ENCODE measurements around the gene CCDC47. TPM values are rescaled to one million over a fixed set of nuclear protein-coding genes. Genes with fewer than 3 reads are reported as not detected.
A peak's percentile ranks its signal among the peaks of the same experiment; 100 is the strongest.

The CCDC47 gene, protein sequence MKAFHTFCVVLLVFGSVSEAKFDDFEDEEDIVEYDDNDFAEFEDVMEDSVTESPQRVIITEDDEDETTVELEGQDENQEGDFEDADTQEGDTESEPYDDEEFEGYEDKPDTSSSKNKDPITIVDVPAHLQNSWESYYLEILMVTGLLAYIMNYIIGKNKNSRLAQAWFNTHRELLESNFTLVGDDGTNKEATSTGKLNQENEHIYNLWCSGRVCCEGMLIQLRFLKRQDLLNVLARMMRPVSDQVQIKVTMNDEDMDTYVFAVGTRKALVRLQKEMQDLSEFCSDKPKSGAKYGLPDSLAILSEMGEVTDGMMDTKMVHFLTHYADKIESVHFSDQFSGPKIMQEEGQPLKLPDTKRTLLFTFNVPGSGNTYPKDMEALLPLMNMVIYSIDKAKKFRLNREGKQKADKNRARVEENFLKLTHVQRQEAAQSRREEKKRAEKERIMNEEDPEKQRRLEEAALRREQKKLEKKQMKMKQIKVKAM
- total RNA-seq: 10 to 100 TPM; 57.1 to 69.7 TPM

DNA sequence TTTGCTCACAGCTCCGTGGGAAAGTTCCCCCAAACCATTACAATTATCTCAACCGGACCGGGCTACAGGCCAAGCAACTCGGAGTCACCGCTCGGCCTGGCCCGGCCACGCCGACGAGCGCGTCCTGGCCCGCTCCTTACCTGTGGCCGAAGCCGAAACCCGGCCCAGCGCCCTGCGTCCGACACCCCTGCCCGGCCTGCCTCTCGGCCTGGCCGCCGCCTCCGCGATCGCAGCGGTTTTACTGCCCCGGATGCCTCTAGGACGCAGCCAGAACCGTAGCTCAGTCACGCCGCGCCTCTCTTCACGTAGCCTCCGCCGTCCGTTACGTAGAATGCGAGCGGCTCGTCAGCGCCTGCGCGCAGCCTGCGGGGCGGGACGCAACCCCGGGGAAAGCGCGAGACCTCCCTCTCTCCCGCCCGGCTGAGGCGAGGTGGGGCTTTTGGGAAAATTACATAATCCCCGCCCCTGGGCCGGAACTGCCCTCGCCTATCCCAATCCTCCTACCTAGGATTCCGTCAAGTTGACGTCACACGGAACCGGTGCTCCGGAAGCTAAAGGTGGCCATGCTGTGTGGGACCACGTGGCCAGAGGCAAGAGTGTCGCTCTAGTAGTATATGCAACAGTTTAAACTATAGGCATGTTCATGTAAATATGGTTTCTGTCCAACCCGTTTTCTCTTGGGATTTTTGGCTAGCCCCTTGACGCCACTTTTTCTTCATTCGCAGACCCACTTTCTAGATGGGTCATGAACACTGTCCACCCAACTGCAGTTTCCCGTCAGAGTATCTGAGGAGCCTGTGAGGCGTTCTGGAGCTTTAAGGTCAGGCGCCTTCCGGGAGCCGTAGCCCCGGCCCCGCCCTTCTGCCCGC, at the start of gene CCDC47:
TSS of gene CCDC47 (minus strand) at position 326 of the 869 bp plus-strand sequence. CDS start 7,422 bp downstream, outside the sequence.
- H3K4me1 ChIP-seq: peaks cover 0 to 45% of the 10 kb centered on the region in 2 donors
- peak; percentile 99 for DNase-seq (ENCODE audit: low spot score)
- H3K27ac ChIP-seq: peak within 1 kb of the TSS; percentile 98
- H3K27me3 ChIP-seq: no peaks in the 10 kb centered on the region
- H3K4me3 ChIP-seq: peak within 1 kb of the TSS; percentile 88 to 98
- TF ChIP-seq, protein P1, sequence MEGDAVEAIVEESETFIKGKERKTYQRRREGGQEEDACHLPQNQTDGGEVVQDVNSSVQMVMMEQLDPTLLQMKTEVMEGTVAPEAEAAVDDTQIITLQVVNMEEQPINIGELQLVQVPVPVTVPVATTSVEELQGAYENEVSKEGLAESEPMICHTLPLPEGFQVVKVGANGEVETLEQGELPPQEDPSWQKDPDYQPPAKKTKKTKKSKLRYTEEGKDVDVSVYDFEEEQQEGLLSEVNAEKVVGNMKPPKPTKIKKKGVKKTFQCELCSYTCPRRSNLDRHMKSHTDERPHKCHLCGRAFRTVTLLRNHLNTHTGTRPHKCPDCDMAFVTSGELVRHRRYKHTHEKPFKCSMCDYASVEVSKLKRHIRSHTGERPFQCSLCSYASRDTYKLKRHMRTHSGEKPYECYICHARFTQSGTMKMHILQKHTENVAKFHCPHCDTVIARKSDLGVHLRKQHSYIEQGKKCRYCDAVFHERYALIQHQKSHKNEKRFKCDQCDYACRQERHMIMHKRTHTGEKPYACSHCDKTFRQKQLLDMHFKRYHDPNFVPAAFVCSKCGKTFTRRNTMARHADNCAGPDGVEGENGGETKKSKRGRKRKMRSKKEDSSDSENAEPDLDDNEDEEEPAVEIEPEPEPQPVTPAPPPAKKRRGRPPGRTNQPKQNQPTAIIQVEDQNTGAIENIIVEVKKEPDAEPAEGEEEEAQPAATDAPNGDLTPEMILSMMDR (IDR thresholded peaks at IDR 0.05): no peak
- no peaks in the 10 kb centered on the region for H3K9me3 ChIP-seq
- peaks cover 3% of the 10 kb centered on the region for H3K36me3 ChIP-seq

- no peaks in the 10 kb centered on the region for H3K27me3 ChIP-seq
- no peak overlapping the region for H3K4me3 ChIP-seq
- no peak for DNase-seq (ENCODE audit: low spot score)
- peak overlapping the region; percentile 64 to 68 for H3K27ac ChIP-seq
- H3K4me1 ChIP-seq: peaks cover 0 to 37% of the 10 kb centered on the region in 2 donors
- H3K36me3 ChIP-seq: peaks cover 78% of the 10 kb centered on the region
- no peaks in the 10 kb centered on the region for H3K9me3 ChIP-seq
- TF ChIP-seq, protein P1 (IDR thresholded peaks at IDR 0.05): no peak
Observed at GRCh38 chr17:63822537-63822936, 49.1 kb upstream of the CCDC47 start.

DNA sequence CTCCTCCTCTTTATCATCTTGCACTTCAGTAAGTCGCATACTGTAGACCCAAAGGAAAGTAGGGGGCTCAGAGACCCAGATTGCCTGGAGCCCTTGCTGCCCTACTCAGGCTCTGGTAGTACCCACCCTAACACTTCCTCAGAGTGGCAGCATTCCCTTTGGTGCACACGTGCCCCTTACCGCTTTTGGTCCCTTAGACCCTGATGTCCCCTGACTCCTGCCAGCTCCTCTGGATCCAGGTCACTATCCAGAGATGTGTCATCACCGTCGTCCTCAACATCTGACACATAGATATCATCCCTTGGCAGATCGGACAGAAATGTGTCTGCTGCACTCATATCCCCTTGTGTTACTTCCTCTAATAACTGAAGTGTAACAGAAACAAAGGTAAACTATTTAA, 48.4 kb upstream of the CCDC47 start:
- Histone ChIP-seq H3K4me3 (no peak overlapping the region), H3K9me3 (no peaks in the 10 kb centered on the region), H3K4me1 (peaks cover 0 to 37% of the 10 kb centered on the region in 2 donors), H3K27me3 (no peaks in the 10 kb centered on the region), H3K36me3 (peaks cover 85% of the 10 kb centered on the region), H3K27ac (peak overlapping the region; percentile 64 to 68)
- DNase-seq (ENCODE audit: low spot score): no peak
- TF ChIP-seq, protein P1 (IDR thresholded peaks at IDR 0.05): no peak

DNA sequence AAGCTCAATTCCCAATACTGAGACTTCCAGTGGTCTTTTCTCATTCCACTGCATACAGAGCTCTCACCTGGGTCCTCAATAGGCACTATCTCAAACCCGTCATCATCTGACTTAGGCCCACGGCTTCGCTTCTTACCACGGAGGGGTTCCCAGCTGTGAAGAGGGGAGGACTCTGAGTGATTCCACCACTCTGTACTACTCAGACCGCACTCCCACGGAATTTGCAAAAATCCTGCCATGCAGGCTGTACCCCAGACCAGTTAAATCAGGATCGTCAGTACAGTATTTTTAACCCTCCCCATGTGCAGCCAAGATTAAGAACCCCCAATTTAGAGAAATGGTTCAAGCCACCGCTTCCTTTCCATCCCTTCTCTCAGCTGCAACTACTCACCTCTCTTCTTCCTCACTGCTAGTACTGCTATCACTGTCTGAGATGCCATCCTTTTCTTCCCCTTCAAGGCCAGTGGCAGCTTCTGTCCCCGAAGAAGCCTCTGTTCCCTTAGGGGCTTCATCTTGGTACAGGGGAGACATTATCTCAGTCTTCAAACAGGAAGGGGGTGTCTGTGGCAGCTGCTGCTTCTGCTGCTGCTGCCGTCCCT, 47.7 kb upstream of the CCDC47 start:
- H3K27ac ChIP-seq: peak overlapping the region; percentile 64 to 68

More for the DNA sequence above, 47.7 kb upstream of the CCDC47 start:
- Histone ChIP-seq H3K4me1 (peaks cover 0 to 31% of the 10 kb centered on the region in 2 donors), H3K9me3 (no peaks in the 10 kb centered on the region), H3K27me3 (no peaks in the 10 kb centered on the region), H3K4me3 (no peak overlapping the region), H3K36me3 (peaks cover 93% of the 10 kb centered on the region)
- DNase-seq (ENCODE audit: low spot score): no peak
- TF ChIP-seq, protein P1 (IDR thresholded peaks at IDR 0.05): no peak
